SIG-M5 (cell line): ENCODE results near the gene CEP128.
"Not testable (repeated sequence)": the region's sequence is repeated elsewhere in the genome, so short reads cannot be mapped to it uniquely, and the experiment has no call there.

Source experiments
- DNase-seq: peaks from one replicate; lab custom pipeline; 2025; lab: John Stamatoyannopoulos, UW

Gene CEP128

GRCh38 chr14:80953211-80953610 lies 11.7 kb upstream of the CEP128 start:
- DNase-seq = not testable (repeated sequence)

DNA sequence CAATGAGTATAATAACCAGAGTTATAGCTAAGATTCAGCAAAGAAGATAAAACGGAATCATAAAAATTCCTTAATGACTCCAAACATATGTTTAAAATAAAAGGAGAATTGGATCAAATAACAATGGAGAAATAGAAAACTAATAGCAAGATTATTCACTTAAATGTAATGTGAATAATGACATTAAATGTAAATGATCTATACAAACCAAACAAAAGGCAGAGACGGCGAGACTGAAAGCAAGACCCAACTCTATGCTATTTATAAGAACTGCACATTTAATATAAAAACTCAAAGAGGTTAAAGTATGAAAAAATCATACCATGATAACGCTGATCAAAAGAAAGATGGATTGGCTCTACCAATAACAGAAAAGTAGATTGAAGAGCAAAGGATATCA lies 10.0 kb upstream of the CEP128 start:
- DNase-seq = no peak

- no peak for DNase-seq
Measured at GRCh38 chr14:80948291-80948690, 6.8 kb upstream of the CEP128 start.

GRCh38 chr14:80946797-80947196 lies 5.3 kb upstream of the CEP128 start:
- DNase-seq = no peak

DNA sequence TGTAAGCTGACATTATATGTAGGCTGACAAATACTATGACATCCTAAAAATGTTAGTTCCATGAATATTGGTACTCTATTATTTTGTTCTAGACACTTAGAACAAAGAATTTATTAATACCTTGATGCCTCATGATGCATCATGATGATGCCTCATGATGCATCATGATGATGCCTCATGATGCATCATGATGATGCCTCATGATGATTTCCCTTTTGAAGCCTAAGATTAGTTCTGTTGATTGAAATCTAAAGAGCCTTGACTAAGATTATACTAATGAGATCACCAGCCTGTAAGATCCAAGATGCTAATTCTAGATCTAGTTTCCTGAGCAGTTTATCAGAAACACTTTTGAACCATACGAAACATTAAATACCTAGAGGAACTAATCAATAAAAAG lies 4.6 kb upstream of the CEP128 start:
- no peak for DNase-seq

- DNase-seq = no peak
Measured at GRCh38 chr14:80944861-80945617, 3.5 kb upstream of the CEP128 start.

- DNase-seq = no peak
Measured at GRCh38 chr14:80942191-80942600, 658 bp upstream of the CEP128 start.

DNA sequence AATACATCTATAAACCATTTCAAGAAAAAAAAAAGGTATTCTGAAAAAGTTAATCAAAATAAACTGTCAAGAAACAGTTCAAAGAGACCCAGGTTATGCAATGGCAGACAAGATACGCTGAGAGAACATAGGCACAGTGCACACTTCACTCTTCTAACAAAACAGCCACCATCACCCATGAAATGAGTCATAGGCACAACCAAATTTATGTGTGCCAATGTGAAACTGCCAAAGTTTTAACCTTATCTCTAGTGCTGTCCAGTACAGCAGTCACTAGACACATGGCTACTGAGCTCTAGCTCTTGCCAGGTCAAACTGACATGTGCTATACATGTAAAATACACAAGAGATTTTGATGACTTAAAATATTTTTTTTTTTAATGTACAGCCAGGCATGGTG lies 1.4 kb downstream of the CEP128 start:
- DNase-seq = no peak

GRCh38 chr14:80933686-80934085 lies 7.9 kb downstream of the CEP128 start:
- no peak for DNase-seq

DNA sequence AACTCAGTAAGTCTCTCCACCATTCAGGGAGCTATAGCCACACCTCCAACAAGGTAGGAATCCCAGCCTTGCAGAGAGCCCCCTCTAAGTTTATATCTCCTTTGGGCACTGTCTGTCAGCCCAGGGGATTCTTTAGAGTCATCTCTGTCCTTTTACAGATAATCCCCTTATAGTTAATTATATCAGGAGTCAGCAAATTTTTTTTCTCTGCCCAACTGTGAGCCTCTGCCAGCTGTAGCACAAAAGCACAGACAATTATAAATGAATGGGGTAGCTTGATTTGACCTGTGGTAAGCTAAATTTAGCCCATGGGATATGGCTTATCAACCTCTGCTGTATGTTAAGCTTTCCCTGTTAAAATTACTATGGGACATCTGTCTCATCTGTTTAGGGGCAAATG lies 8.3 kb downstream of the CEP128 start:
- no peak for DNase-seq

- peak; percentile 94 for DNase-seq
Measured at GRCh38 chr14:80930836-80931389, 10.6 kb downstream of the CEP128 start.

GRCh38 chr14:80930095-80930494 lies 11.4 kb downstream of the CEP128 start:
- DNase-seq = no peak

DNA sequence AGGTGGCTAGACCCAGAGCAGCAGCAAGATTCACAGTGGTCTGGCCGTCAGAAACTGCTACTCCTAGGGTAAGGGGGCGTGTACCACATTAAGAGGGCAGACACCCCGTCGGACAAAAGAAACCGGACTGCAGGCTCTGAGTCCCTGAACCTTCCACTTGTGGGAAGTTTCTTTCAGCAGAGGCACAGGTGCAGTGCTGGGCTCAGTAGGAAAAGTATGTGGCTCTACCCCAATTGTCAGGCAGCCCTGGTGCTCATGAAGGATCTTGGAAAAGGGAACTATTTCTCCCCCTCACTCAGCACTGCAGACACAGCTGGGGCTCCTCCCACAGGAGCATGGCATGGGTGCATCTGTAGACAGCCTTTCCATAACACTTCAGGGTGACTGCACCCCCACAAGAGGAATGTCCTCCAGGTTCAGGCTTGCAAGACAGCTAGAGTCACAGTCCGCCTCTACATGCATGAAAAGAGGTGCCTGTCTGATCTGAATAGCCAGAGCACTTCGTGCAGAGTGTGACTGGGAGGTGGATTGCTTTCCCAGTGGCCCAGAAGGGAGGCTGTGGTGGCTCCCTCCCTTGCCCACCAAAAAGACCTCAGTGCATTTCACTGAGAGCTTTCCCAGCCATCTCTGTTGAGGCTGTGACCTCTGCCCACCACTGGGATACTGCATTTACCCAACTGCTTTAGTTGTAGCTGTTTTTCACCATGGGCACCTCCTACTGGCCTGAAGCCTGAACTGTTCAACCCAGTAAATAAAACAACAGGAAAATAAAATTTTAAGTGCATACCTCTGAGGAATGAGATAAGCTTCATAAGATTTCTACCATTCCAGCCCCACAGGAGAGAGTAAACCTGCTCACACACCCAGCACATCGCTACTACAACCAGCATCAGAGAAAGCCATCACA lies 14.2 kb downstream of the CEP128 start:
- DNase-seq = no peak

DNA sequence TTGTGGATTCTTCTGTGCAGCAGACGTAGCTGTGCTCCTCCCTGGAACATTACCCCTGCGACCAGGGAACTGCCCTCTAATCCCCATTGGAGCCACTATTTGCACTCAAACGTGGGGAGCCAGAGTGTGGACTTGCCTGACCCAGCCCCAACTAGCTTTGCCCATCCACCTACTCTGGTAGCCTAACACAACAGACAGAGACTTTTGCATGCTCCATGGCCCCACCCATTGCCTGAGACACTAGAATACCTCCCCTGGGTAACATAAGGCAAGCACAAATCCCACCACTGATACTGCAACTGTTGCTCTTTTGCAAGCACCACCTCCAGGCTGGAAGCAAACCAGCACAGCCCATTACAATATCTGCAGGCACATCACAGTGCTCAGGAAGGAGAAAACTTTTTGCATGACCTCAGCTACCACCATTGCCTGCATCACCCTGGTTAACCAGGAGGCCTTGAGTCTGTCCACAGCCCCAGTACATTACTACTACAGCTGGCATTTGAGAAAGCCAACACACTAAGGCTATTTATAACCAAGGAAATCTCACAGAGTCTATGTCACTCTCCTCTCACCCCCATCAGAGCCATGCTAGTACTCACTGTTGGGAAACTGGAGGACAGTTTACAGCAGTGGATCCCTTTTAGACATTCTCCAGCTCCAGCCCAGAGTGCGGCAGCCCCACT lies 15.0 kb downstream of the CEP128 start:
- no peak for DNase-seq

DNA sequence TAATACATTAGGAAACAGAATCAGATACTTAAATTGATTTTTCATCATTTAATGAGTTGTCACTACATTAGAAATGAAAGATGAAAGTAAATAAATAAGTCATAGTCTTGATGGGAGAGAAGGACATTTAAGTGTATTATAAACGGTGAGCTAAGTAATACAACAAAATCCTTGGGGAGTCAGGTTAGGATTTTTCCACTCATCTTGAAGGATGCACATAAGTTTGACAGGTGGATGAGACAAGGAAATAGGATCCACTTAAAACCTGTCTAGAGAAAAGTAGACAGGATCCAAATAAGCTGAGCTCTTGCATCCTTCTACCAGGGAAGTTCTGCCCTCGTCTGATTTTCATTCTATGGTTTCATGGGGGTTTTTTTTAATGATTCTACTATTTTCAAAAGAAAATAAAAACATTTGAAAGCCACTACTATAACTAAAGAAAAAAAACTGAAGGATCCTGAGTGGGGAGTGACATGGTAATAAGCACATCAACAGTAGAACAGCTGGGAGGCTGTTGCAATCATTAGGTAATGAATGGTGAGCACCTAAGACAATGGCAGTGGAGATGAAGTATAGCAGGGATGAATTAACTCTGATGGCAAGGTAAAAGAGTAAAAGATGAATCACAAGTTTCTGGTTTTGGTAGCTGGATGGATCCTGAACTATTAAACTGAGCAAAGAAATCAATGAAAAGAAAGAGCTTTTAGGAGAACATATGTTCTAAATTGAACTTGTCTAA lies 17.0 kb downstream of the CEP128 start:
- no peak for DNase-seq

DNA sequence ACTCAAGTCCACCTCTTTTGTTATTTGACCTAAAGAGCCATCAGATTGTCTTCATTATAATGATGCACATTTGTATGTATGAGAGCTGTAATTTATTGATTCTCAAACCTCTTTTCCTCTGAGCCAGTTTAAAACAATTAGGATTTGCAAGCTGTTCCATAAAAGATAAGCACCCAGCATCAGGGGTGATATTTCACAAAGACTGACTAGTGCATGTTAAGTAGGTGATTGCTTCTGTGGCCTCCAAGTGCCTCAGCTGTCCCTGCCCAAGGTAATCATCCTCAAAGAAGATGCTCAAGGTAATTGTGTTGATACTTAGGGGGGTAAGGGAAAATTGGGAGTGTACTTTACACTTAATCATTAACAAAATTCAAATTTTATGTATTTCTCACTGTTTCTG lies 18.2 kb downstream of the CEP128 start:
- no peak for DNase-seq

DNA sequence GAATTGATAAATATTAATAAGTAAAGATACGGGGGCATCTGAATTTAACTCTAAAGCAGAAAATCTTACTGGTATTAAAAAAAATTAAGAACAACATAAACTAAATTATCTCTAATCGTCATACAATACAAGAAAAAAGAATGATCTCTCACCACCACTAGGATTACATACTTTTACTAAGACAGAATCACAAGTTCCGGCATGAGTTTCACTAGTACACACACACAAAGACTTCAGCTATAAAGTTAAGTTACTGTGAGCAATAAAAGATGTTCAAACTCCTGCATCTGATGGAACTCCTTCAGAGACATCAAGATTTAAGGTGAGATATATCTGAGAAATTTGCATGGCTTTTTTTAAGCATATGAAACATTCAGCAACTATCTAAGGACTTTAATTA lies 21.9 kb downstream of the CEP128 start:
- DNase-seq = no peak

DNA sequence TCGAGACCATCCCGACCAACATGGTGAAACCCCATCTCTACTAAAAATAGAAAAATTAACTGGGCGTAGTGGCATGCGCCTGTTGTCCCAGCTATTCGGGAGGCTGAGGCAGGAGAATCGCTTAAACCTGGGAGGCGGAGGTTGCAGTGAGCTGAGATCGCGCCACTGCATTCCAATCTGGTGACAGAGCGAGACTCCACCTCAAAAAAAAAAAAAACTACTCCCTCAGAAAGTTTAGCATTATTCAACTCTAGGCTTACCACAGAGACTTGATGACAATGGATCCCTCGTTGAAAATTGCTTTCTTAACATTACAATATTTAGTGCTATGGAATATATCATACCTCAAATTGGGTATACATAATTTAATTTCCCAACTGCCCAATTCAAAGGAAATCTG lies 29.5 kb downstream of the CEP128 start:
- DNase-seq = not testable (repeated sequence)

- DNase-seq = no peak
Measured at GRCh38 chr14:80906946-80907345, 34.6 kb downstream of the CEP128 start.

DNA sequence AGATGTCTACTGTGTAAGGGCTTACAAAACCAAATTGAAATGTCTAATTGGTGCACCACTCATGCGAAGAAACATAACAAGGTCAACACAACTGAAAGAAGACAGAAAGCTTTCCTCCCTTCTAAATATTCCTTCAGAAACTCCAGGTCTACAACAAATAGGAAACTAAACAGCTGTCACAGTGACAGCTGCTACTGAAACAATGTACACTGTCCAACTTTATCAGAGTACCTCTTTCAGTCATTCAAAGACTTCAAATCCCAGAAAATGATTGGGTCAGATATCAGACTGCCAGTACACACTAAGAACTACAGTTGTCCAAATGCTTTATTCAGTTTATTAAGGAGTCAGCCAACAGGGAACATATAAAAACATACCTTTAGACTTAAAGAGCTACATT lies 35.2 kb downstream of the CEP128 start:
- no peak for DNase-seq

GRCh38 chr14:80902608-80903007 lies 38.9 kb downstream of the CEP128 start:
- DNase-seq = no peak

- DNase-seq = no peak
Measured at GRCh38 chr14:80901822-80902221, 39.7 kb downstream of the CEP128 start.
